Transverse colon (tissue), 4 donors: Measurements from ENCODE around the gene TMEM171. TPM values are rescaled to one million over a fixed set of nuclear protein-coding genes. Genes with fewer than 3 reads are reported as not detected.

Experiments
- DNase-seq: peaks from one replicate; pipeline ENCODE4 v3.0.0-alpha.2; 2019
- H3K27ac ChIP-seq, 4 donors: fragments of 200-600 bp; sonication (generic); 2 replicates each; pipeline ENCODE4 v1.5.1; 2016 to 2018; ENCODE audit warnings: inconsistent platforms in 4 of 4
- H3K27me3 ChIP-seq: fragments of 200-600 bp; sonication (generic); 2 replicates; pipeline ENCODE4 v1.5.1; 2017; ENCODE audit warnings: inconsistent platforms
- H3K36me3 ChIP-seq, 4 donors: fragments of 200-600 bp; sonication (generic); 2 replicates each; pipeline ENCODE4 v1.5.1; 2017 to 2019; ENCODE audit warnings: inconsistent platforms in 4 of 4
- H3K4me1 ChIP-seq, 4 donors: fragments of 200-600 bp; sonication (generic); 2 replicates each; pipeline ENCODE4 v1.5.1; 2017 to 2020; ENCODE audit warnings: inconsistent platforms in 4 of 4
- H3K4me3 ChIP-seq, 4 donors: fragments of 200-600 bp; sonication (generic); 1 replicate in 1 of 4; 2 replicates in 3 of 4; pipeline versions ENCODE4 v1.5.1 to v1.6.1; 2017 to 2019; ENCODE audit warnings: inconsistent platforms in 4 of 4
- H3K9me3 ChIP-seq, 2 donors: fragments of 200-600 bp; sonication (generic); 2 replicates each; pipeline ENCODE4 v1.5.1; 2017 to 2019; ENCODE audit warnings: inconsistent platforms in 2 of 2
- EP300 ChIP-seq: sonication (generic); formaldehyde crosslinking; IDR thresholded peaks from one replicate; pipeline ENCODE4 v1.6.1; 2017; ENCODE audit warnings: antibody characterized with exemption, low read depth
- POLR2A ChIP-seq: fragments of 450-650 bp; IDR thresholded peaks from one replicate; pipeline ENCODE4 v1.6.1; 2016; ENCODE audit warnings: antibody characterized with exemption, mild to moderate bottlenecking, moderate library complexity
- POLR2AphosphoS5 ChIP-seq, 3 donors: sonication (generic); formaldehyde crosslinking; IDR thresholded peaks; one replicate each; pipeline ENCODE4 v1.6.1; 2016; ENCODE audit warnings: antibody characterized with exemption in 3 of 3
- WGBS, 2 donors: methylation state at CpG; one replicate each; pipeline ENCODE4 v1.1.5; 2018; ENCODE audit warnings: low coverage in 1 of 2; 5-methylcytosine and 5-hydroxymethylcytosine counted together
- in situ Hi-C, 4 donors: fragments of 200-750 bp; cut with MboI; loops; one replicate each; pipeline versions ENCODE4 v1.15.0 to v1.15.1; 2017; ENCODE audit warnings: low sequenced_read_pairs in 3 of 4, low pct_ligation_motif_present in 1 of 4, low pct_unique_long_range_greater_than_20kb in 1 of 4
- intact Hi-C: fragments of 100-400 bp; cut with DNase I; formaldehyde crosslinking; loops from one replicate; pipeline ENCODE4 v1.15.1; 2023; ENCODE audit warnings: low total_unique reads
- total RNA-seq, 4 donors: library from RNA; depleted of rRNA; stranded (reverse); fragments of >200 nt; gene quantifications; one replicate each; pipeline ENCODE4 v1.1.0, GENCODE V29; 2016
- TF ChIP-seq, protein P1 (sequence below), 5 experiments: fragments of 200-600 bp in 3 of 5; fragments of 450-650 bp in 2 of 5; sonication (generic) in 3 of 5; IDR thresholded peaks; 1 replicate in 2 of 5; 2 replicates in 3 of 5; pipeline ENCODE4 v1.5.1; 2016 to 2017; ENCODE audit warnings: antibody characterized with exemption in 5 of 5, inconsistent platforms in 3 of 5, mild to moderate bottlenecking in 2 of 5, moderate library complexity in 1 of 5

TMEM171 gene
- total RNA-seq, 4 donors from 2014 or later, result 32.8 to 179 (median 114) TPM

DNA sequence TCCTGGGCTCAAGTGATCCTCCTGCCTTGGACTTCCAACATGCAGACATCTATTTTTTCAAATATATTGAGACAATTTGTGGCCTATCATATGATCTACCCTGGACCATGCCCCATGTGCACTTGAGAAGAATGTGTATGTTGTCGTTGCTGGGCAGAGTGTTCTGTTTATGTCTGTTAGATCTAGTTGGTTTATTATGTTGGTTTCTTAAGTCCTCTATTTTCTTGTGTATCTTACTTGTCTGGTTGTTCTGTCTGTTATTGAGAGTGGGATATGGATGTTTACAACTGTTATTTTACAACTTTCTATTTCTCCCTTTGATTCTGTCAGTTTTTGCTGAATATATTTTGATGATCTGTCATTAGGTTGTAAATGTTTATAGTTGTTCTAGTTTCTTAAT is 10.2 kb upstream of the TMEM171 start:
- in situ Hi-C loops, result no loop called here
- no peak overlapping the region for H3K27ac ChIP-seq
- peaks cover 0 to 25% (median 3%) of the 10 kb centered on the region in 4 donors for H3K4me1 ChIP-seq
- peaks cover 0 to 10% of the 10 kb centered on the region in 2 donors for H3K9me3 ChIP-seq
- 29 to 46% methylated on average over 1 of the region's 1 CpG for WGBS, 2 donors
- no peaks in the 10 kb centered on the region for H3K27me3 ChIP-seq
- no peaks in the 10 kb centered on the region for H3K36me3 ChIP-seq
- H3K4me3 ChIP-seq, result no peak overlapping the region
- no peak for TF ChIP-seq EP300
- no peak for TF ChIP-seq POLR2AphosphoS5 (IDR thresholded peaks at IDR 0.05)
- no peak for TF ChIP-seq POLR2A
- TF ChIP-seq, protein P1, sequence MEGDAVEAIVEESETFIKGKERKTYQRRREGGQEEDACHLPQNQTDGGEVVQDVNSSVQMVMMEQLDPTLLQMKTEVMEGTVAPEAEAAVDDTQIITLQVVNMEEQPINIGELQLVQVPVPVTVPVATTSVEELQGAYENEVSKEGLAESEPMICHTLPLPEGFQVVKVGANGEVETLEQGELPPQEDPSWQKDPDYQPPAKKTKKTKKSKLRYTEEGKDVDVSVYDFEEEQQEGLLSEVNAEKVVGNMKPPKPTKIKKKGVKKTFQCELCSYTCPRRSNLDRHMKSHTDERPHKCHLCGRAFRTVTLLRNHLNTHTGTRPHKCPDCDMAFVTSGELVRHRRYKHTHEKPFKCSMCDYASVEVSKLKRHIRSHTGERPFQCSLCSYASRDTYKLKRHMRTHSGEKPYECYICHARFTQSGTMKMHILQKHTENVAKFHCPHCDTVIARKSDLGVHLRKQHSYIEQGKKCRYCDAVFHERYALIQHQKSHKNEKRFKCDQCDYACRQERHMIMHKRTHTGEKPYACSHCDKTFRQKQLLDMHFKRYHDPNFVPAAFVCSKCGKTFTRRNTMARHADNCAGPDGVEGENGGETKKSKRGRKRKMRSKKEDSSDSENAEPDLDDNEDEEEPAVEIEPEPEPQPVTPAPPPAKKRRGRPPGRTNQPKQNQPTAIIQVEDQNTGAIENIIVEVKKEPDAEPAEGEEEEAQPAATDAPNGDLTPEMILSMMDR (IDR thresholded peaks at IDR 0.05), result no peak
- DNase-seq, result no peak
- intact Hi-C loops, result no loop called here

DNA sequence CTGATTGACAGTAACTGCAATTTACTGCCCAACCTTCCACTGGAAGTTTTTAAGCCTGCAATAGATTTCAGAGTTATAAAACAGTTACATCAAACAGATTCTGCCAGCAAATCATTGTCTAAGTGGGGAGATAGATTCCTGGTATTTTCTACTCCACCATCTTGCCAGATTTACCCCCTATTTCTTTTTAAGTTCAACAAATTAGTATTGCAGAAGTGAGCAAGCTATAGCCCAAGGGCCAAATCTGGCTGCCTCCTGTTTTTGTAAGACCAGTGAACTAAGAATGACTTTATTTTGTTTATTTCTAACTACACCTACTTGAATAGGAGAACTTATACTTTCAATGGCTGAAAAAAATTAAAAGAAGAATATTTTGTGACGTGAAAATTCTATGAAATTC is 8.8 kb upstream of the TMEM171 start:
- WGBS, 2 donors, result 94 to 100% methylated on average over 1 of the region's 1 CpG
- Histone ChIP-seq H3K27ac (no peak overlapping the region), H3K4me3 (no peak overlapping the region), H3K36me3 (no peaks in the 10 kb centered on the region), H3K9me3 (peaks cover 0 to 9% of the 10 kb centered on the region in 2 donors), H3K4me1 (peaks cover 0 to 34% (median 13%) of the 10 kb centered on the region in 4 donors), H3K27me3 (no peaks in the 10 kb centered on the region)
- DNase-seq, result no peak
- intact Hi-C loops (no loop called here), in situ Hi-C loops (no loop called here)
- TF ChIP-seq, protein P1 (IDR thresholded peaks at IDR 0.05), result no peak
- TF ChIP-seq POLR2AphosphoS5 (IDR thresholded peaks at IDR 0.05) (no peak), POLR2A (no peak), EP300 (no peak)

DNA sequence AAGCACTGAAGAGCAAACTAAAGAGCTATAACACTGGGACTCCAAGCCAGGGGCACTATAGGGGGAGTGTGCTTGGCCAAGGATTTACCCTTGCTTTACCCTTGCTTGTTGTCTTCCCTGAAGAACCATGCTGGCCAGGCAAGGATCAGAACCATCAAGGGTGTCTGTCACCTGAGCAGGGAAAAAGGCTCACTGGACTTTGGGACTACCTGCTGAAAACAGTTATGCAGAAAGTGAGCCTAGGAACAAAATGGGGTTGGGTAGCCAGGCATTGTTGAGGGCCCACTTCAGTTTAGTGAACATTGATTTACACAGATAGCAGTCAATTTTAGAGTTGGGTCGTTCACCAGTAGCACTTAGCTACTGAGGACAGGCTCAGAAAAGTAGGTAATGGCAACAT is 8.0 kb upstream of the TMEM171 start:
- in situ Hi-C loops (no loop called here), intact Hi-C loops (no loop called here)
- WGBS, 2 donors, result 80 to 100% methylated on average over 1 of the region's 1 CpG
- TF ChIP-seq EP300, result no peak
- TF ChIP-seq POLR2AphosphoS5 (IDR thresholded peaks at IDR 0.05), result no peak
- TF ChIP-seq, protein P1 (IDR thresholded peaks at IDR 0.05), result no peak
- TF ChIP-seq POLR2A, result no peak
- no peaks in the 10 kb centered on the region for H3K36me3 ChIP-seq
- H3K9me3 ChIP-seq, result peaks cover 0 to 6% of the 10 kb centered on the region in 2 donors
- no peak for DNase-seq
- no peaks in the 10 kb centered on the region for H3K27me3 ChIP-seq
- H3K27ac ChIP-seq, result no peak overlapping the region
- H3K4me3 ChIP-seq, result no peak overlapping the region
- peaks cover 0 to 34% (median 13%) of the 10 kb centered on the region in 4 donors for H3K4me1 ChIP-seq

DNA sequence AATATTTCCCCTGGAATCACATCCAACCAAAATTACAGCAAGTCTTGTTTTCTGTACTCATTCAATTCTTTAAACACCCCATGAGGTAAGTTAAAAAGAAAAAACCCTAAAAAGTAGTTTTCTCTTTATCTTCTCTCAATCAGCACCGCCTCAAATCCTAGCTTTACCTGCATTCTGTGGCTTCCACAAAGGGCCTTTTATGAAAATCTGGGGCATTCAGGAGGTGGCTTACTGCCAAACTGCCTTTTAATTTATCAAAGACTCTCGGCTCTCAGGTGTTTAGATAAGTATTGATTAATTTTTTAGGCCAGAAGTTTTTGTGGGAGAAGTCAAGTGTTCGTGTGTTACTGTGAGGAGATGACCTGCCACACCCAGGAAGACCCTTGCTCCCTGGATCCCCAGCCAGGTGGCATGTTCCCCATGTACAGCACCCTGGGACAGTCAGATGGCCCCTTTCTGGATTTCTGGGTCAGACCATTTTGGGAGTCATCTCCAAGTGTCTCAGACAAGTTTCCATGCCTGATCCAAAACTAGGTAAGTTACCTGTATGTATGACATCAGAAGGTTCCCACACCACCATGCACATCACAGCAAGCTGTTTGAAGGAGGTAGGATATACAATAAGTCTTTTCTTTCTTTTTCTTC is 6.2 kb upstream of the TMEM171 start:
- Histone ChIP-seq H3K27me3 (no peaks in the 10 kb centered on the region), H3K36me3 (no peaks in the 10 kb centered on the region), H3K4me1 (peaks cover 0 to 44% (median 22%) of the 10 kb centered on the region in 4 donors), H3K27ac (no peak overlapping the region), H3K4me3 (no peak overlapping the region), H3K9me3 (no peaks in the 10 kb centered on the region)
- no peak for DNase-seq
- in situ Hi-C loops (no loop called here), intact Hi-C loops (no loop called here)
- WGBS, 2 donors, result 56 to 65% methylated on average over 1 to 3 of the region's 3 CpGs
- TF ChIP-seq, protein P1 (IDR thresholded peaks at IDR 0.05), result no peak
- TF ChIP-seq POLR2A (no peak), EP300 (no peak), POLR2AphosphoS5 (IDR thresholded peaks at IDR 0.05) (no peak)
